NCI-H526 treated with DMSO at 0.1 percent for 48 hours (cell line): ENCODE data around the gene SHB.

Experiments used
- DNase-seq: peaks from one replicate; lab custom pipeline; 2025; lab: John Stamatoyannopoulos, UW

Gene SHB

DNA sequence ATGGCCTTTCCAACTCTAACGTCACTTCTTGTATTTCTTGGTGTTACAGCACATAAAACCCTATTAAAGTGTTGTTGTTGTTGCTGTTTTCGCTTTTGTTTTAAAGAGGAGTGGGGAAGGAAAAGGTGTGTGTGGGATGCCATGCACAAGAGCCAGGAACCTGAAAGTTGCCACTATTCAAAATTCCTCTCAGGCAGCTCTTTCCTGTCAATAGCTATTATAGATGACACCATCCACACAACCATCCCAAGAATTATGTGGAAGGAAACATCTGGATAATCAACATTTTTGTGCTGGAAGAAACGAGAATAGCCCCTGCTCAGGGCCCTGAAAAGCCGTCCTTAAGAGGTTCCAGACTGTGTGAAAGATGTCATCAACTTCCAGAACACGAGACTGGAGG lies 79.3 kb downstream of the SHB start:
- DNase-seq: no peak

DNA sequence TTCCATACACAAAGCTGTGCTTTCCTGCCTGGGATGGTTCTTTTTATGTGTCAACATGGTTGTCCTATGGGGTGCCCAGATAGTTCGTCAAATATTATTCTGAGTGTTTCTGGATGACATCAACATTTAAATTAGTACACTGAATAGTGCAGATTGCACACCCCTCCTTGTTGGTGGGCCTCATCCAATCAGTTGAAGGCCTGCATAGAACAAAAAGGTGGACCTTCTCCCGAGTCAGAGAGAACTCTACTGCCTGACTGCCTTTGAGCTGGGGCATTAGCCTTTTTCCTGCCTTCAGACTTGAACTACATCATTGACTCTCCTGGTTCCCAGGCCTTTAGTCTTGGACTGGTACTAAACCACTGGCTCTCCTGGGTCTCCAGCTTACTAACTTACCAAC lies 80.4 kb downstream of the SHB start:
- no peak for DNase-seq

DNA sequence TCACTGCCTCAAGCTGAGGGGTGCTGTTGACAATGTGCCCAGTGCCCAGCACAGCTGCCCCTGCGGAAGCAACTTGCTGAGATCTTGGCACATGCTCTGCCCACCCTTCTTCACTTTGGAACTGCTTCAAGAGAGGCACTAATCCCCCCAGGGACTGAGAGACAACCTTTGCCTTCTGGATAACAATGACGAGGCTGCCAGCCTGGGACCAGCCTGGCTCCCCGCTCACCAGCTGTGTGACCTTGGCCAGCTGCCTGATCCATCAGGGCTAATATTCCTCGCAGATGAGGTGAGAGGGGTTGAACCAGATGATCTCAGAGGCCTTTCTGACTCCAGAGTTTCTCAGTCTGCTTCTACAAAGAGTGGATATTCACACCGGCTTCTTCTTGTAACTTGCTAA lies 81.0 kb downstream of the SHB start:
- DNase-seq: no peak

DNA sequence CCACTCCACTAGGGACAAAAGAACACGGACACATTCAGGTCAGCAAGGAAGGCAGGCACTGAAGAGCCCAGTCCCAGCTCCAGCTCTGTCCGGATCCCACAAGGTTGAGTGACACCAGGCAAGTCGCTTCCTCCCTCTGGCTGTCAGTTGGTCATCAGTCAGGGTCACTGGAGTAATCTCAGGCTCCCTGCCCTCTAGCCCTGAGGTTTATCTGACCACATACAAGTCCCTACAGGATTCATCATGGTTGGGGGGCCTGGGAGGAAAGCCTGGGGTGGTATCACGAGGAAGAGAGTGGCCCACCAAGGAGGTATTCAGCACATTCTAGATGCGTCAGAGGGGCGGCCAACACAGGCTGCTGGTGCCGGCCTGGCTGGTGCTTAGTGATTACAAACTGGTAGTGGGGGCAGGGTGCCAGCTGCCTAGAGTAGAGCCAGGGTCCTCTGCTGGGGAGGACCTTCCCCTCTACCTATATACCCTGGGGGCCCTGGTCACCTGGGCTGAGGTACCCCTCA lies 81.5 kb downstream of the SHB start:
- no peak for DNase-seq

DNA sequence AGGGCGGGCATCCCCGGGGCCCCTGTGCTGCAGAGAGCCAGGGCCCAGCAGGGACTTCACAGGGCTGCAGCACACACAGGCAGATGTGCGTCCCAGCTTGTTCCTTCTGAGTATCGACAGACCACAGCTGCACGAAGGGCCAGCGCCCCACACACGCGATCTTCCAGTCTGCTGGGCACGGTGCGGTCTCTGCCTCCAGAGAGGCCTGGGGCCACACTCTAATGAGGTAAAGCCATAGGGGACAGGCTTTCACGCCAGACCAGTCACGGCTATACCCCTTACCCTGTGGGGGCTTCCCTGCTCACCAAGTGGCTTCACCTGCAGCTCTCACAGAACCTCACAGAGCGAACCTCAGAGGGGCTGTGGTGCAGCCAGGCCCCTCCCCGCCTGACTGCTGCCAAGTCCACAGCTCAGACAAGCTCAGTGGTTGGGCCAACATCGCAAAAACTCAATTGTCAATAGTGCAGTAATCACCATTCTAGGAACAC lies 82.2 kb downstream of the SHB start:
- DNase-seq: no peak

DNA sequence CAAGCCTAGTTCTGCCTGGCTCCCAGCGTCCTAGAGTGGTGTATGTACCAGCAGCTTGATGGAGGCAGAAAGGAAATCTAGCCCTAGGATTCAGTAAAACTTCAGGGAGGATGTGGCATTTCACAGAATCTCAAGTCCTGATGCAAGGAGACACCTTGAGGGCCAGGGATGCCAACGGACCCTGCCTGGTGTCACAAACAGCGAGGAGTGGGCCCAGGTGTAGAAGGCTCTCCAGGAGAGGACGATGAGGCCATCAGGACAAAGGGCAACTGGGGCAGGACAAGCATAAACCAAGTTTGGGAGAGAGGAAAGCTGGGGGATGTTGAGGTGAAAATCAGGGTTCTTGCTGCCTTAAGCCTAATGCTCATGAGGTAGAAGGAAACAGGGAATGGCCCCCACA lies 83.0 kb downstream of the SHB start:
- DNase-seq: no peak

DNA sequence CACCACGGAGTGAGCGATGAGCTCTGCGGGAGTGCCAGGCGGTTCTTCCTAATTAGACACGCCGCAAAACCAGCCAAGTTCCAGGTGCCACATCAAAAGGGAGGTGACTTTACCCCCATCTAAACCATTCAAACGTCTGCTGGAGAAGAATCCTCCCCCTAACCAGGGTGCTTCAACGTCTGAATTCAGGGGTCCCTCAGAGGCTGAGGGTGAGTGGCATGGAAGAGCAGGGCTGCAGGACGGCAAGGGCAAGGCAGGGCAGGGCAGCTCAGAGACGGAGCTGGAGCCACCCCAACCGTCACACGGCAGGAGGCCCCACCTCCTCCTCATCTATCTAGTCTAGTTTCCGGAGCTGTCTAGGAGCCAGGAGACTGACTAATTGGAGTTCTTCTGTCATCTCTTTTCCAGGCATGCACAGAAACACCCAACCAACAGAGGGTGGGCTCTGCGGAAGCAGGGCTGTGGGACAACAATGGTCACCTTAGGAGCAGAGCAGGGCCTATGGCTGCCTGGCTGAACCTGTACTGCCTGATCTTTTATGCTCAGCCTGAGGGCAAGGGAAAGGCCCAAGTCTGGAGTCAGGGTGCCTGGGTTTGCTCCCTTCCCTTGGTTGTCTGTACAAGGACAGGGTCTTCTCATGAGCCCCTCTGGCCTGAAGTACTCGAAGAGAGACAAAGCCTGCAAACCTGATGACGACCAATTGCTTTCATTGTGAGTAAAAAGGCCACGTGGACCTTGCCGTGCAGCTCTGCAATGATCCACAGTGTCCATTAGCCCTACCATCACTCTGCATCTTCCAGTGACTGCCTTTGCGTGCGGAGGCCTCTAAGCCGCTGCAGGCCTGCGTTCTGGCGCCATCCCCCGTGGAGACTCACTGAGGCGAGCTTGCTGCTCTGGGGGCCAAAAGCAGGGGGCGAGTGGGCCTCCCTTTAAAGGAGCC lies 84.1 kb downstream of the SHB start:
- no peak for DNase-seq

DNA sequence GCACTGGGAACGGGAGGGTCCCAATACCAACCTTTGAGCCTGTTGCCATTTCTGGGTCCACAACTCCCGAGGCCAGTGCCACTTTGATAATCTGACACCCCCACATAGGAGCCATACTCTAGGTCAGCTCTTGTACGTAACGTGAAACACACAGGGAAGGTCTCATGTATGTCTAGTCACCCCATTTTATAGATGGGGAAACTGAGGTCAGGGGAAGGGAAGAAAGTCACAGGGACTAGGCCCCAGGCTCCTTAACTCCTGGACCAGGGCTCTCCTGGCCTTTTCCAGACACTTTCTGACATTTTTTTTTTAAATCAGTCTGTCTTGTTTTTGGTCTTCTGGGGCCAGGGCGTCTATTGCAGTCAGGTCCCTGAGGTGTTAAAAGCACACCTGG lies 84.8 kb downstream of the SHB start:
- DNase-seq: no peak

DNA sequence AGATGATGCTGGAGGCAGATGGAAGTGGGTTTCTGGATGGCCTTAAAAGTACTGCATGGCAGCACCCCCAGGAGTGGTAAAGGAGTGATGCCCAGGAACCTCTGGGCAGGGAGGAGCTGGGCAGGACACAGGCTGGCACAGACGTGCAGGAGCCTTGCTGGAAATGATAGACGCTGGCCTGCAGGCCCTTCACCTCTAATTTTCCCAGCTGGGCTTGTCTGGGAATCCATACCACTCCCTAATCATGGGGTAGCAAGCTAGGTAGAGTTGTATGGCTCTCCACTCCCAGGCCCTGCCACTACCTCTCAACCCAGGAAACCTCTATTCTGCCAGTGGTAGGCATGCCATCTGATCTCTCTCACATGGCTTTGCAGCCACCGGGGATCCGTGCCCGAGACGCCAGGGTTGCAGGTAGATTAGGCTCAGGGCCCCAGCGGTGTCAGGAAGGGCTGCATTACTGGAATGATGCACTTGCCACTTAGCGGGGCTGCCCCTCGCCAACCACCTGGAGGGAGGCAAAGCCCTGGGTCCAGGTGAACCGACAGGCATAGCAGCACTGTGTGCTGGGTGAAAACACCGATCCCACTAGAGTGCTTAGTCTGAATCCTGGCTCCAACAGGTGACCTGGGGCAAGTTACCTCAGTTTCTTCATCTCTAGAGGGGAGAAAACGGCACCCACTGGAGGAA lies 85.5 kb downstream of the SHB start:
- DNase-seq: no peak

DNA sequence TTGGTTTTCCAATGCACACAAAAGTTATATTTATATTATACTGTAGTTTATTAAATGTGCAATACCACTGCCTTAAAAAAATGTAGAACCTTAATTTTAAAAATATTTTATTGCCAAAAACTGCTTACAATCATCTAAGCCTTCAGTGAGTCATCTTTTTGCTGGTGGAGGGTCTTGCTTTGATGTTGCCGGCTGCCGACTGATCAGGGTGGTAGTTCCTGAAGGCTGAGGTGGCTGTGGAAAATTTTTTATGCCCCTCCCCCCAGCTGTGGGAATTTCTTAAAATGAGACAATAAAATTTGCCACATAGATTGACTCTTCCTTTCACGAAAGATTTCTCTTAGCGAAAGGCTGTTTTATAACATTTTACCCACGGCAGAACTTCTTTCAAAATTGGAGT lies 89.2 kb downstream of the SHB start:
- DNase-seq: no peak

DNA sequence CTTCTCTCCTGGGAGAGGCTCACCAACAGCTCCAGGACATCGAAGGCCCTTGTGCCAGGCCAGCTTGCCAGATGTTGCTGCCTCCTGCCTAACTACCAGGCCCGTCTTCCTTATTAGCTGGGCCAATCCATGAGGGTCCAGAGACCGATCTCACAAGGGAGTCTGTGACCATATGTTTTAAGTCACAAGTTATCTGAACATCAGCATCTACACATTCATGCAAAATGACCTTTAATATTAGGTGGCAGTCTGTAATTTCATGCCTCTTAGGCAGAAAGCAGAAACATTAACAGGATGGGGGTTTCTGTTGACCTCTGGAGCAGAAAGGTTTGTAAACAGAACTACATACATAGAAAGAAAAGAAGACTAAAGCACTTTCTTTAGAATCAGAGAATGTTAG lies 90.0 kb downstream of the SHB start:
- no peak for DNase-seq

DNA sequence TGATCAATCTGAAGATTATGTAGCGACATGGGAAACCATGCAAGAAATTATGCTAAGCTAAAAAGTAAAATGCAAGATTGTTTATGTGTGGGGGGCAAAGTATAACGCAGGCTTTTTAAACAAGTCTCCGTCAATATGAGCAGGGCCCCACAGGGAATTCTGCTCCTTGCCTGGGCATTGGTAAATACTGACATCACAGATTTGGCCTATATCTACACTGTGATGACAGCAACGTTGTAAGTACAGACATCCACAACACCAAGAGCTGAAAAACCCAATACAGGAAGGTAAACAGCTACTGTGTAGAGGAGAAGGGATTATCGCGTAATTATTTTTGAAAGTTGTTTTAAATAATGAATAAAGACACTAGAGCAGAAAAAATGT lies 90.6 kb downstream of the SHB start:
- no peak for DNase-seq

DNA sequence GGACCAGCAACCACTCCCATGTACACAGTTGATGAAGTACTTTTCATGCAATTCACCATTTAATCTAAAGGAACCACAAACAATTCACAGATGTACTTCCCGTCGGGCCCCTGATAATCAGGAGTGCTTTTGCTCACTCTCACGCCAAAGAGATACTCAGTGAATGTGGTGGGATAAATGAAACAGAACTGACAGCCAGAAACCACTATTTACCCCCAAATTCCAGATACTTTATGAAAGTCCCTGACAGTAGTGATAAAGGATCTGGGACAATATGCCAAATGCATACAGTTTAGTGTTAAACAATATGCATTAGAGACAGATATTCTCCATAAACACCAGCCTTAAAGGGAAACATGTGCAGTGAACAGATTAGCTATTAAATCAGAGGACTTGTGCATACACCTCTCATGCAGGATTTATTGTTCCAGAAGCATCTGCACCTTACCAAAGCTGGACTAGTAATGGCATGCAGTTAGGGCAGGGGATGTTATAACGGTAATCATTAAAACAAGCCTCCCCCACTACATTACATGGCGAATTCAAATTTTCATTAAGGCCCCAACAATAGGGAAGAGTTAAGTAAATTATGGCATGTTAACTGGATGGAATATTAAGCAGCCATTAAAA lies 91.1 kb downstream of the SHB start:
- no peak for DNase-seq

DNA sequence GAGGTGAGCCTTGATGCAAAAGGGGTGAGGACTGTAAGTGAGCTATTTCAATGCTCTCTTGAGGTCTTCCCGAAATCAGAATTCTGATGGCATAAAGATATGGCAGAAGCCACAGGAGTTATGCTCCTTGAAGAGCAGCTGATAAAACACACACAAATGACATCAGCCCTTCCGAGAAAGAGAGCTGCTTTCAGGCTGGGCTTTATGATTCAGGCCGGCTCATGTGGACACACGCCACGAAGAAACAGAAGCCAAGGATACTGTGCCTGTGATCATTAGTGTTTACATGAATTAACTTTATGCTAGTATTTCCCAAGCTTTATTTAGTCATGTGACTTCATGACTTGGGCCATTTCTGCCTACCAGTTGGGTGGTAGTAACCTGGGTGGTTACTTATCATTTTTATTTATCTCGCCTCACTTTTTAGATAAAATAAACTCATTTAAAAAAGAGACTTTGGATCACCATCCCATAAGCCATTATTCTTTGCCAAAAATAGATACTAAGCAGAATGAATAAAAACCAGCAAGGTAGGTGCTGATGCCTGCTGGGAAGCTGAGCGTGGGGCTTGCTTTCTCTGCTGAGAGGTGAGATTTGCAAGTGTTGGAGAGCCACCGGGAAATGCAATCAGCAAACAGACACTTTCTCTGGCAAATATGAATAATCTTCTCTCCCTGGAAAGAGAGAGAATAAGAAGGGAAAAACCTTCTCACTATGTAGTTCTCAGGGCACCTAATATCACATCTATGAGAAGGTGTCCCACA lies 92.1 kb downstream of the SHB start:
- DNase-seq: no peak

DNA sequence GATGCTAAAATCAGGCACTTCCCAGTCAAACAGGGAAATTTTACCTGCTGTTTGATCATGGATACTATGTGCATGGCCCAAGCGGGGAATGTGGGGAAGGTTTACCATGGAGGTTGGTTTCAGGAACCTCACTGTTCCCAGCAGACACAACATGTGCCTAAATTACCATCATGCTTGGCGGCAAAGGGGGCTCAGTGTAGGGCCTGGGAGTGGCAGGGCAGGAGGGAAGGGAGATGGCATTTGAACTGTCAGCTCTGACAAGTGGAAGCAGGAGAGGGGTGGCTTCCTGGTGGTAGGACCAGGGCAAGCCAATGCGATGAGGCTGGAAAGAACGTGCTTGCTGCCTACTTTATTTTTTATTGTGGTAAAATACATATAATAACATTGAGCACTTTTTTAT lies 93.4 kb downstream of the SHB start:
- no peak for DNase-seq

DNA sequence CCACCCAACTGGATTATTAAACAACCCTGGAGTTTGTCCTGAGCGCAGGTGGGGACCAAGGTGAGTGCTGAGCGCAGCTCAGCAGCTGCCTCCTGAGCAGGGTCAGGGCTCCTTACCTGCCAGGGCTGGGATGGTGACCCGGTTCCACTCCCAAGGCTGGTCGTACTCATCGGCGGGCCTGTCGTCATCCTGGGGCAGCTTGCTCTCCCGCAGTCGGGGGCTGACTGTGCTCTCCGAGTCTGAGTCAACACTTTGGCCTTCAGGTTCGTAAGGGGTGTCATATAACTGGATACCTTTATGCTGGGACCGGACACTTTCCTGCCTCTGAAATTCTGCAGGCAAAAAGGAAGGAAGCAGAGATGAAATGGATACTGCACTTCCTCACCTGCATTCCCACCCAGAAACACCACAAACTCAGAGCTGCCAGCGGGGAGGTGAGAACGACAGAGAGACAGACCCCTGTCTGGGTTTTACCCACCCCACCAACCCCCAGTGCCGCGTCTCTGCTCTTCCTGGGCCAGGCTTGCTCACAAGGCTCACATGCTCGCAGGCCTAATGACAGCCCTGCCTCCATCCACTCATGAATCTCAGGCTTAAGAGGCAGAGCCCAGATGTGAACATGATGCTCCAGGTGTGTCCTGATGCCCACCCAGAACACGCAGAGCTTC lies 94.4 kb downstream of the SHB start:
- DNase-seq: no peak

DNA sequence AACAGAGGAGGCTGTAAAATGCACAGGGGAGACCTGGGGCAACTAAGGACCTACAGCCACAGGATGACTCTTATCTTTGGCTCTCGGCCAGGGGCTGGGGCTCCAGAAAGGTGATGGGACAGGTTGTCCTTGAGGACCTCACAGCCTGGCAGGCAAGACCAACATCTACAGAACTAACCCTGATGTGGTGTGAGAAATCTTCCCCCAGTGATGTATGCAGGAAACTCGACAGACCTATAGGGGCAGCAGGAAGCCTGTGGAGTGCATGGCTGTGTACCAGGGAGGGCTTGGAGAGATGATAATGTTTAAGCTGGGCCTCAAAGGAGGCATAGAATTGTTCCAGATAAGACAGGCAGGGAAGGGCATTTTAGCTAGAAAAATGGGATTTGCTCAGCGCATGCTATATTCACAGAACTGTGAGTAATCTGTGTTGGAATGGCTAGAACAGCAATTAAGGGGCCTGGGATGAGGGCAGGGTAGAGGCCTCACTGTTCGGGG lies 96.6 kb downstream of the SHB start:
- DNase-seq: no peak

DNA sequence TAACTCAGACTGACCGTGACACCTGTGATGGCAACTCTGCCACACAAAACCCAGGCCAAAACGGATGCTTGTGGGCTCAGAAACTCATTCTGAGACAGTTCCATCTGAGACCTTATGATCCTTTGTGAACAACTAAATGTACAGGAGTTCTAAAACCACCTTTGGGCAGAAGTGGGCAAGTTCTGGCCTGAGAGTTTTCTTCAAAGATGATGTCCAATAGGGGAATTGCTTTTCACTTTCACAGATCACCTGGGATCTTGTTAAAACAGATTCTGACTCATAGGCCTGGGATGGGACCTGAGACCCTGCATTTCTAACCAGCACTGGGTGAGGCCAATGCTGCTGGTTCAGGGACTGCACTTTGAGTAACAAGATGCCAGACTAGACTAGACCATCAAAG lies 97.3 kb downstream of the SHB start:
- DNase-seq: no peak

DNA sequence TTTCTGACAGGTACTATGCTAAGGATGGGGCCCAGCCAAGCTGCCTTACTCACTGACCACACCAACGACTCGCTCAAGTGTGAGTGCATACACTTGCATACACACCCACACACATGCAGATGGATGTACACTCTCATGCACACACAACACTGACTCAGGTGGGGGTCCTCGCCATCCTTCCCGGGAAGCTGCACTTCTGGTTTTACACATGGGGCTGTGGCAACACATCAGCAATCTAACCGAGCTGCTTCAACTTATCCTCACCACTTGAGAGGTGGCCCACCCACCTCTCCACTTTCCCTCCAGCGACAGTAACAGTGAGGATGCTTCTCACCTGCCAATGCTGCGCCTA lies 97.9 kb downstream of the SHB start:
- no peak for DNase-seq

DNA sequence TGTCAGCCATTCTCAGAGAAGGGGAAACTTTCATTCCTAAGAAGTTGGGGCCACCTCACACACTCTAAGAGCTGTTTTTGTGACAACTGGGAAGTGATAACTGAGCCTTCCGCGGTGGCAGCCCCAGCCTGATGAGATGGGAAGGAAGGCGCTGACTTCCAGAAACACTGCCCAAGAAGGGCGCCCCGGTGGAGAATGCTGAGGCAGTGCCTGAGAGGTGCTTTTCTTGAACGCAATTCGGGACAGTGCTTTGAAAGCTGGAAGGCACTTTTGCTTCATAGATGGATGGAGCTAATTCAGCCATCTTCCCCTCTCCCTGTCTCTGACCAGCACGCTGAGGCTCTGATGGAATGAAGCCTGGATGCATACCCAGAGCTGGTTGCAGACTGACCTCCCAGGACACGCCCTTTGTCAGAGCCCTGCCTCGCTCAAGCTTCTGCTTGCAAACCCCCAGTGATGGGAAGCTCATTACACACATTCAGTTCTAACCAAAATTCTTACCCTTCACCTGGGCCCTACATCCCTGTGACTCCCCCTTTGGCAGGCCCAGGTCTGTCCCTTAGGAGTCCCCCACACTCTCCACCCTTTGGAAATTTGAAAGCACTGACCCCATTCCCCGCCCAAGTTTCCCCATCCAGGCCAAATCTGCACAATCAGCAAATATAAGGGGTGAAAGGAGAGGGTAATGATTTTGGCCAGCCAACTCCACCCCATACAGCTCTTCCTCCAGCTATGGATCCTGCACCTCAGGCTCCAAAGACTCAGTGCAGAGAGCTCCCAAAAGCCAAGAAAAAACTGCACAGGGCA lies 98.5 kb downstream of the SHB start:
- no peak for DNase-seq
